SK-N-MC (cell line): Measurements from ENCODE around the gene FRMD3.

Experiments used
- DNase-seq: peaks from one replicate; pipeline ENCODE4 v3.0.0-alpha.2; 2011; ENCODE audit warnings: low read depth, low spot score
- H3K27ac ChIP-seq: fragments of 200-600 bp; sonication (generic); 2 replicates; pipeline ENCODE4 v1.5.1; 2016; ENCODE audit warnings: mixed run types
- H3K36me3 ChIP-seq: fragments of 200-600 bp; sonication (generic); 2 replicates; pipeline ENCODE4 v1.6.1; 2017; ENCODE audit warnings: antibody characterized with exemption, low read length, mixed read lengths; ENCODE audit not compliant: insufficient read depth
- H3K4me3 ChIP-seq: fragments of 200-600 bp; sonication (generic); 2 replicates; pipeline ENCODE4 v1.5.1; 2016
- H3K9ac ChIP-seq: fragments of 200-600 bp; sonication (generic); 2 replicates; pipeline ENCODE4 v1.8.0; 2017; ENCODE audit warnings: mixed run types, mixed read lengths; ENCODE audit not compliant: insufficient read length
- H3K9me3 ChIP-seq: fragments of 200-600 bp; sonication (generic); 2 replicates; pipeline ENCODE4 v1.6.1; 2017; ENCODE audit warnings: low read depth, mild to moderate bottlenecking, antibody characterized with exemption, low read length, moderate library complexity, mixed read lengths
- EZH2 ChIP-seq: fragments of 200-600 bp; sonication (generic); IDR thresholded peaks from one replicate; pipeline ENCODE4 v1.6.1; 2017; ENCODE audit warnings: antibody characterized with exemption
- FOXP2 ChIP-seq: optimal IDR thresholded peaks from 2 replicates; pipeline ENCODE3; 2011; ENCODE audit warnings: mild to moderate bottlenecking, moderate library complexity; ENCODE audit not compliant: insufficient read depth; ENCODE audit errors: extremely low read length, control extremely low read depth
- POLR2AphosphoS5 ChIP-seq: IDR thresholded peaks from 2 replicates; pipeline ENCODE4 v1.6.1; 2012; ENCODE audit warnings: mild to moderate bottlenecking, low read depth, low read length, borderline replicate concordance

FRMD3 gene

GRCh38 chr9:83198371-83198770 is 339.8 kb downstream of the FRMD3 start:
- Histone ChIP-seq H3K9ac (no peak overlapping the region), H3K9me3 (no peaks in the 10 kb centered on the region), H3K4me3 (no peak overlapping the region), H3K36me3 (no peaks in the 10 kb centered on the region), H3K27ac (no peak overlapping the region)
- DNase-seq: no peak
- TF ChIP-seq EZH2: no peak
- no peak for TF ChIP-seq POLR2AphosphoS5
- TF ChIP-seq FOXP2: no peak

GRCh38 chr9:83197591-83197990 is 340.6 kb downstream of the FRMD3 start:
- peak; percentile 10 for DNase-seq
- Histone ChIP-seq H3K9ac (no peak overlapping the region), H3K27ac (no peak overlapping the region), H3K9me3 (no peaks in the 10 kb centered on the region), H3K4me3 (no peak overlapping the region), H3K36me3 (no peaks in the 10 kb centered on the region)
- no peak; the same call in 1 of the 2 replicates for TF ChIP-seq POLR2AphosphoS5
- no peak for TF ChIP-seq EZH2
- no peak for TF ChIP-seq FOXP2

- TF ChIP-seq EZH2: no peak
- no peak for TF ChIP-seq POLR2AphosphoS5
- TF ChIP-seq FOXP2: no peak
- H3K9me3 ChIP-seq: no peaks in the 10 kb centered on the region
- H3K9ac ChIP-seq: no peak overlapping the region
- H3K36me3 ChIP-seq: no peaks in the 10 kb centered on the region
- no peak overlapping the region for H3K4me3 ChIP-seq
- no peak for DNase-seq
- H3K27ac ChIP-seq: no peak overlapping the region
Observed at GRCh38 chr9:83196946-83197345, 341.3 kb downstream of the FRMD3 start.
